Measurements from ENCODE around the gene EMC8. TPM values are rescaled to one million over a fixed set of nuclear protein-coding genes. Genes with fewer than 3 reads are reported as not detected.
"Not testable (repeated sequence)": the region's sequence is repeated elsewhere in the genome, so short reads cannot be mapped to it uniquely, and the experiment has no call there.

Gene EMC8
- total RNA-seq, 1 experiment from 2014 or later, result 24.2 TPM

DNA sequence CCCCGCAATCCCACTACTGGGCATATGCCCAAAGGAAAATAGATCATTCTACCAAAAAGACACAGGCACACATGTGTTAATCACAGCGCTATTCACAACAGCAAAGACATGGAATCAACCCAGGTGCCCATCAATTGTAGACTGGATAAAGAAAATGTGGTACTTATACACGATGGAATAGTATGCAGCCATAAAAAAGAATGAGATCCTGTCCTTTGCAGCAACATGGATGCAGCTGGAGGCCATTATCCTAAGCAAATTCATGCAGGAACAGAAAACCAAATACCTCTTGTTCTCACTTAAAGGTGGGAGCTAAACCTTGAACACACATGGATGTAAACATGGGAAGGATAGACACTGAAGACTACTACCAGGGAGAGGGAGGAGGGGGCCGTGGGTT is 38.3 kb upstream of the EMC8 start:
- H3K4me1 ChIP-seq (ENCODE audit: low read length), result peaks cover 23% of the 10 kb centered on the region
- not testable (repeated sequence) for H3K9ac ChIP-seq (ENCODE audit: low read length); H3K9me2 ChIP-seq (replicated peaks; ENCODE audit: insufficient read depth, low read length); H3K36me3 ChIP-seq (ENCODE audit: insufficient read depth, low read length); H3K9me3 ChIP-seq (ENCODE audit: low read length); H3K4me3 ChIP-seq (ENCODE audit: low read length); H2AFZ ChIP-seq (ENCODE audit: low read length); H3K27ac ChIP-seq (ENCODE audit: low read length); DNase-seq; H3K4me2 ChIP-seq (ENCODE audit: low read depth, low read length, poor library complexity, severe bottlenecking); H3K79me2 ChIP-seq (ENCODE audit: low read length); H4K20me1 ChIP-seq (ENCODE audit: insufficient read depth, low read depth, low read length); H3K27me3 ChIP-seq (ENCODE audit: low read length)

- Histone ChIP-seq H3K9me2 (replicated peaks; ENCODE audit: insufficient read depth, low read length) (no peaks in the 10 kb centered on the region), H2AFZ (ENCODE audit: low read length) (no peak overlapping the region), H3K4me1 (ENCODE audit: low read length) (peaks cover 30% of the 10 kb centered on the region), H3K27me3 (ENCODE audit: low read length) (no peaks in the 10 kb centered on the region), H3K4me2 (ENCODE audit: low read depth, low read length, poor library complexity, severe bottlenecking) (peak overlapping the region; percentile 42), H3K79me2 (ENCODE audit: low read length) (no peaks in the 10 kb centered on the region), H4K20me1 (ENCODE audit: insufficient read depth, low read depth, low read length) (no peaks in the 10 kb centered on the region), H3K9ac (ENCODE audit: low read length) (no peak overlapping the region), H3K4me3 (ENCODE audit: low read length) (peak overlapping the region; percentile 31; the same call in 1 of the 2 replicates), H3K36me3 (ENCODE audit: insufficient read depth, low read length) (no peaks in the 10 kb centered on the region), H3K9me3 (ENCODE audit: low read length) (no peaks in the 10 kb centered on the region), H3K27ac (ENCODE audit: low read length) (no peak overlapping the region)
- no peak for DNase-seq
Observed at GRCh38 chr16:85836706-85837582, 37.6 kb upstream of the EMC8 start.

DNA sequence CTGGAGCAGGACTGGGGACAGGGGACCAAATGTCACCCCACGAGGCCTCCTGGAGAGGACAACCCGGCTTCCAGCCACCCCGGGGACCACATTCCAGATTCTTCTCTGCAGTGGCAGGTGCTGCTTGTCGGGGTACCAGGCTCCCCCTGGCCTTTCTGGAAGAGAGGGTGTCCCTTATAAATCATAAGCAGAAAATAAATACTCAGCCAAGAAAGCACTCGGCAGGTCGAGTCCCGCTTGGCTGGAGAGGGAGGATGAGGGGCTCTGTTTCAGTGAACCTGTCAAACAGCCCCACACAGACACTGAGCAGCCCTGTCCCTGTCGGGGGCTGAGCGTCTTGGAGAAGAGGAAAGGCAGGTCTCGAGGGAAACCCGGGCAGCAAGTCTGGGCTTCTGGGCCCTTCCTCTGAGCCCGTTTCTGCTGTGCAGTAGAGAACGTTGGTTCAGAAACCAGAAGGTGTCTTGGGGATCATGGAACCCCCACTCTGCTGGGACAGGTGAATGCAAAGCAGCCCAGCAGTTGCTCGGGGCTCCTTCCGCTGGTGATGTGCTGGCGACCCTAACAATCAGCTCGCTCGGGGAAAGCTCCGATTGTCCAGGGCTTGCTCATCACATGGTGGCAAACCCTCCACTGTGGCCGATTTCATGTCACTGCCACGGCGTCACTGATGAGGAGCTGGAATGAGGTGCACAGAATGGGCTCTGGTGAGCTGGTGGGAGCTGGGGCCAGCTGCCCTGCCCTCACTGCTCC is 36.8 kb upstream of the EMC8 start:
- Histone ChIP-seq H3K36me3 (ENCODE audit: insufficient read depth, low read length) (no peaks in the 10 kb centered on the region), H3K4me1 (ENCODE audit: low read length) (peaks cover 33% of the 10 kb centered on the region), H3K27me3 (ENCODE audit: low read length) (no peaks in the 10 kb centered on the region), H3K27ac (ENCODE audit: low read length) (no peak overlapping the region), H3K4me2 (ENCODE audit: low read depth, low read length, poor library complexity, severe bottlenecking) (peak overlapping the region; percentile 42), H4K20me1 (ENCODE audit: insufficient read depth, low read depth, low read length) (no peaks in the 10 kb centered on the region), H2AFZ (ENCODE audit: low read length) (no peak overlapping the region), H3K9me2 (replicated peaks; ENCODE audit: insufficient read depth, low read length) (no peaks in the 10 kb centered on the region), H3K9ac (ENCODE audit: low read length) (peak overlapping the region; percentile 21; the same call in 1 of the 2 replicates), H3K79me2 (ENCODE audit: low read length) (no peaks in the 10 kb centered on the region), H3K4me3 (ENCODE audit: low read length) (peak overlapping the region; percentile 31; the same call in 1 of the 2 replicates), H3K9me3 (ENCODE audit: low read length) (no peaks in the 10 kb centered on the region)
- peak; percentile 48 for DNase-seq

GRCh38 chr16:85835227-85835751 is 35.9 kb upstream of the EMC8 start:
- no peaks in the 10 kb centered on the region for H3K27me3 ChIP-seq (ENCODE audit: low read length)
- H4K20me1 ChIP-seq (ENCODE audit: insufficient read depth, low read depth, low read length), result no peaks in the 10 kb centered on the region

GRCh38 chr16:85834741-85835140 is 35.4 kb upstream of the EMC8 start:
- DNase-seq, result no peak
- Histone ChIP-seq H3K4me2 (ENCODE audit: low read depth, low read length, poor library complexity, severe bottlenecking) (no peak overlapping the region), H3K9ac (ENCODE audit: low read length) (no peak overlapping the region), H3K4me3 (ENCODE audit: low read length) (no peak overlapping the region), H3K36me3 (ENCODE audit: insufficient read depth, low read length) (no peaks in the 10 kb centered on the region), H3K4me1 (ENCODE audit: low read length) (peaks cover 33% of the 10 kb centered on the region), H3K27me3 (ENCODE audit: low read length) (no peaks in the 10 kb centered on the region), H3K9me2 (replicated peaks; ENCODE audit: insufficient read depth, low read length) (no peaks in the 10 kb centered on the region), H3K27ac (ENCODE audit: low read length) (no peak overlapping the region), H4K20me1 (ENCODE audit: insufficient read depth, low read depth, low read length) (no peaks in the 10 kb centered on the region), H2AFZ (ENCODE audit: low read length) (no peak overlapping the region), H3K79me2 (ENCODE audit: low read length) (no peaks in the 10 kb centered on the region), H3K9me3 (ENCODE audit: low read length) (no peaks in the 10 kb centered on the region)

More at GRCh38 chr16:85835227-85835751, 35.9 kb upstream of the EMC8 start:
- Histone ChIP-seq H3K27ac (ENCODE audit: low read length) (no peak overlapping the region), H3K4me2 (ENCODE audit: low read depth, low read length, poor library complexity, severe bottlenecking) (no peak overlapping the region), H3K9me2 (replicated peaks; ENCODE audit: insufficient read depth, low read length) (no peaks in the 10 kb centered on the region), H2AFZ (ENCODE audit: low read length) (no peak overlapping the region), H3K4me3 (ENCODE audit: low read length) (no peak overlapping the region), H3K4me1 (ENCODE audit: low read length) (peaks cover 33% of the 10 kb centered on the region), H3K9ac (ENCODE audit: low read length) (no peak overlapping the region), H3K9me3 (ENCODE audit: low read length) (no peaks in the 10 kb centered on the region), H3K36me3 (ENCODE audit: insufficient read depth, low read length) (no peaks in the 10 kb centered on the region), H3K79me2 (ENCODE audit: low read length) (no peaks in the 10 kb centered on the region)
- no peak for DNase-seq

- H3K4me2 ChIP-seq (ENCODE audit: low read depth, low read length, poor library complexity, severe bottlenecking), result peak overlapping the region; percentile 64
- H3K27ac ChIP-seq (ENCODE audit: low read length), result peak overlapping the region; percentile 84
- peak; percentile 48 for DNase-seq
- H3K9me3 ChIP-seq (ENCODE audit: low read length), result no peaks in the 10 kb centered on the region
- H3K36me3 ChIP-seq (ENCODE audit: insufficient read depth, low read length), result no peaks in the 10 kb centered on the region
- no peaks in the 10 kb centered on the region for H4K20me1 ChIP-seq (ENCODE audit: insufficient read depth, low read depth, low read length)
- no peak overlapping the region for H2AFZ ChIP-seq (ENCODE audit: low read length)
- peak overlapping the region; percentile 42 for H3K9ac ChIP-seq (ENCODE audit: low read length)
- H3K9me2 ChIP-seq (replicated peaks; ENCODE audit: insufficient read depth, low read length), result no peaks in the 10 kb centered on the region
- H3K4me1 ChIP-seq (ENCODE audit: low read length), result peaks cover 33% of the 10 kb centered on the region
- H3K4me3 ChIP-seq (ENCODE audit: low read length), result peak overlapping the region; percentile 49
- no peaks in the 10 kb centered on the region for H3K27me3 ChIP-seq (ENCODE audit: low read length)
- H3K79me2 ChIP-seq (ENCODE audit: low read length), result no peaks in the 10 kb centered on the region
Observed at GRCh38 chr16:85833219-85833920, 34.0 kb upstream of the EMC8 start.

DNA sequence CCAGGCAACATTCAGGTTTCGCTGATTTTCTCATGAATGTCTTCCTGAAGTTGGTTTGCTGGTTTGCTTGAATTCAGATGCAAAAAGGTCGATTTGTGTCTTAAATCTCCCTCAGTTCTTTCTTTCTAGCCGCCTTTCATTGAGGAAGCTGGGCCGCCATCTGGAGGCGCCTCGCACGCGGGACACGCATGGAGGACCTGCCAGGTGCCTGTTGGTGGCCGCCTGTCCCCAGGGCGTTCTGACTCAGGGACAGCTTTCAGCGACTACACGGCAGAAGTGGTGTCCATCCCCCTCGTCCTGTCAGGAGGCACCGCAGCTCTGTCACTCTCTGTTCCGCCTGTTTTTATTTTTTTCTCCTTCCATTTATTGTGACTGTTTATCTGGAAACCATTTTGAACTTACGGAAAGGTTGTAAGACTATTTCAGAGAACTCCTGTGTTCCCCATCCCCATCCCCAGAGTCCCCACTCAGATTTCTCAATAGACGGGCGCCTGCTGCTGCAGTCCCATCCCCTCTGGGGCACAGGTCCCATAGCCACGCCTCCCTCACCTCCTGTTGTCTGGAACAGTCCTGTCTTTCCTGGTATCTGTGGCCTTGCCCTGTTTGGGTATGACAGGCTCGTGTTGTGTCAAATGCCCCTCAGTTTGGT is 33.4 kb upstream of the EMC8 start:
- no peak overlapping the region for H2AFZ ChIP-seq (ENCODE audit: low read length)
- H3K9ac ChIP-seq (ENCODE audit: low read length), result peak overlapping the region; percentile 42
- no peaks in the 10 kb centered on the region for H3K9me2 ChIP-seq (replicated peaks; ENCODE audit: insufficient read depth, low read length)
- H3K4me2 ChIP-seq (ENCODE audit: low read depth, low read length, poor library complexity, severe bottlenecking), result peak overlapping the region; percentile 64
- H3K27me3 ChIP-seq (ENCODE audit: low read length), result no peaks in the 10 kb centered on the region
- DNase-seq, result peak; percentile 93
- H3K4me1 ChIP-seq (ENCODE audit: low read length), result peaks cover 33% of the 10 kb centered on the region
- H3K9me3 ChIP-seq (ENCODE audit: low read length), result no peaks in the 10 kb centered on the region
- no peaks in the 10 kb centered on the region for H3K36me3 ChIP-seq (ENCODE audit: insufficient read depth, low read length)
- no peaks in the 10 kb centered on the region for H4K20me1 ChIP-seq (ENCODE audit: insufficient read depth, low read depth, low read length)
- H3K4me3 ChIP-seq (ENCODE audit: low read length), result peak overlapping the region; percentile 49
- H3K27ac ChIP-seq (ENCODE audit: low read length), result peak overlapping the region; percentile 84
- H3K79me2 ChIP-seq (ENCODE audit: low read length), result no peaks in the 10 kb centered on the region

Data from Karpas-422 (cell line).